GM12801 (cell line): Measurements from ENCODE around the gene TRRAP.

ENCODE experiments used
- CTCF ChIP-seq: IDR thresholded peaks from one replicate; pipeline ENCODE4 v1.5.1; 2011; ENCODE audit warnings: control low read depth; ENCODE audit not compliant: insufficient read length; ENCODE audit errors: extremely low read depth

The TRRAP gene

GRCh38 chr7:98956937-98957336 lies 78.6 kb downstream of the TRRAP start:
- no peak for TF ChIP-seq CTCF

DNA sequence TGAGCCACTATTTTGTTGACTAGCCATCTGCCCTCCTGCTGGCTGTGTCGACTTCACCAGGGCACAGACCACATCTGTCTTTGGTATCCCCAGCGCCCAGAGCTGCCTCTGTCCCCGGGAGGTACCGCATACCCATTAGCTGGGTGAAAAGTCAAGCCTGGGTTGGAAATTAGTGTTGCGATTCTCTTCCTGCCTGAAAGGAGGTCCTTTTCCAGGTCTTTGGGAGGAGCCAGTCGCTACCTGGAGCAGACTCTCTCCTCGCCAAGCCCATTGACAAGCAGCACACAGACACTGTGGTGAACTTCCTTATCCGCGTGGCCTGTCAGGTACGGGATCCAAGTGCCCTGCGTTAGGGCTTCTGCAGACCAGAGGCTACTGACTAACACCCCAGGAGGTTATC lies 79.4 kb downstream of the TRRAP start:
- no peak for TF ChIP-seq CTCF

DNA sequence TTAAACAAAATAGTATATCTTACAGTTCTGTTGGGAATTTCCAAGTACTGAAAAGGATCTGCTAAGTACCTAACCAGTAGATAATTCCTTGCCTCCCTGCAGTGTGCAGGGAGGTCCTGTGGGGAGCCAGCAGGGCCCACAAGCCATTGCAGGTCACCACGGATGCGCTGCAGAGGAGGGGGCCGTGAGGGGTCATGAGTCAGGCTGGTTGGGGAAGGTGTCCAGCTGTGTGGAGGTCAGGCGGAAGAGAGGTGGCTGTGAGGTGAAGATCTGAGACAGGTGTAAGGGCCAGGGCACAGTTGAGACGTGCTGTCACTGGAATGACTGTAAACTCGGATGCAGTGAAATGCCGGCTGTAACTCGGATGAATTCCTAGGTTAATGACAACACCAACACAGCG lies 80.6 kb downstream of the TRRAP start:
- no peak for TF ChIP-seq CTCF

GRCh38 chr7:98963305-98963704 lies 85.0 kb downstream of the TRRAP start:
- TF ChIP-seq CTCF: no peak

DNA sequence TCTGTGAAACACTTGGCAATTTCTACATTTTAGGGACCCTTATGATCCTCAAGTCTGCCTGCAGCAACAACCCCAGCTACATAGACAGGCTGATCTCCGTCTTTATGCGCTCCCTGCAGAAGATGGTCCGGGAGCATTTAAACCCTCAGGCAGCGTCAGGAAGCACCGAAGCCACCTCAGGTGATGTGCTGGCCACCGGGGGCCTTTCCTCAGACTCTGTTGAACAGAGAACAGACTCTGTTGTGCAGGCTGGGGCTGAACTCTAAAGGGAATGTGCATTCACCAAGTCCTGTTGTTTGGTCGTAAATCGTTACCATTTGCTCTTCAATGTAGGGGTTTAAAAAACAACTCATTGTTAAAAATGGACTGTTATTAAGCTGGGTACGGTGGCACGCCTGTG lies 86.3 kb downstream of the TRRAP start:
- TF ChIP-seq CTCF: no peak

- no peak for TF ChIP-seq CTCF
Observed at GRCh38 chr7:98968621-98969020, 90.3 kb downstream of the TRRAP start.

DNA sequence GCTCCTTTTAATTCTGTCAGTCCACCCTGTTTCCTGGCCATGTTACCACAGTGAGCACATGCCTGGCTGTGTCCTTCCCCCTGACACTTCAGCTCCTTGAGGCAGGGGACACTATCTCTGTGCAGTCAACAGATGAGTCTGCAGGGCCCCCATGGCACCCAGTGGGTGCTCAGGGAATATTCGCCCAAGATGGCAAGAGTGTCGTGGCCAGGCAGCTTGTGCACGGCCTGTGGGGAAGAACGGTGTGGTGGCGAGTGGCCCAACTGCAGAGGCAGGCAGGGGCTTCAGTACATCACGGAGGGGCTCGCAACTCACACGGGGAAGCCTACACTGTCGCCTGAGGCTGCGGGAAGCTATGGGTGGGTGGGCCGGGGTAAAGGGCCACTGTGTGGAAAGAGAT lies 91.1 kb downstream of the TRRAP start:
- TF ChIP-seq CTCF: no peak

DNA sequence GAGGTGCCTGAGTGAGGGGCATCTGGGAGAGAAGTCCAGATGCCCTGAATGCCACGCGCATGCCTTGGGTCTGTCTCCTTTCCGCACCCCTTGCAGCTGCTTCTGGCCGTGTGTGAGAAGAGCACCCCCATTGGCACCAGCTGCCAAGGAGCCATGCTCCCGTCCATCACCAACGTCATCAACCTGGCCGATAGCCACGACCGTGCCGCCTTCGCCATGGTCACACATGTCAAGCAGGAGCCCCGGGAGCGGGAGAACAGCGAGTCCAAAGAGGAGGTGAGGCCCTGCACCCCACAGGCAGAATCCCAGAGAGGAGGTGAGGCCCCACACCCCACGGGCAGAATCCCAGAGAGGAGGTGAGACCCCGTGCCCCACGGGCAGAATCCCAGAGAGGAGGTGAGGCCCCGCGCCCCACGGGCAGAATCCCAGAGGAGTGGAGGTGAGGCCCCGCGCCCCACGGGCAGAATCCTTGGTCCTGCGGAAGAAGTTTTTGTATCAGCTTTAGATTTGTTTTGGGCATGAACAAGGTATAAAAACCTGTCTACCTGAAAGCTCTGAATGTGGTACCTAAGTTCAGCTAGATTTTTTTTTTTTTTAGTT lies 91.8 kb downstream of the TRRAP start:
- TF ChIP-seq CTCF: no peak
